ENCODE data around the gene SERPIND1.

SERPIND1 gene

DNA sequence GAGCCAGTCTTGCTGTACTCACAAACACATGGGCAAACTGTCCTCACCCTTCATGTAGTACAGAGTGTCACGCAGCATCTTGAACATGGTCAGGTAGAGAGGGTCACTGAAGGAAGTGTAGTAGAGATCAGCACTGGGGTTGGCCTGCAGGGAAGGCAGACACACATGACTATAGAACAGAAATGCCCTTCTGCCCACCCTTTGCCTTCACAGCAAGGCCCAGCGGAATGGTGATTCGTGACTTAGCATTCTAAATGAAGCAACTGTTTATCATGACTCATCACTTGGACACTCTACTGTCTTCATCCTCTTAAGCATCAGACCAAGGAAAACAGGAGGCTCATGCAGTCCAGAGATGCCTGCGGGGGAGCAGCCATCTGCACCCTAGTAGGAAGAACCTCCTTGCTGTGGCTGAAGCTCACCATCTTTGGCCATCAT, 33.4 kb downstream of the SERPIND1 start:
- H3K27ac ChIP-seq (ENCODE audit: low read depth, low read length), result peak overlapping the region; percentile 79
- H3K27me3 ChIP-seq (ENCODE audit: insufficient read depth, low read length), result no peaks in the 10 kb centered on the region
- no peak overlapping the region for H3K4me3 ChIP-seq (ENCODE audit: low read depth, low read length)
- no peak overlapping the region for H2AFZ ChIP-seq (ENCODE audit: low read length, unreplicated experiment)
- peaks cover 22% of the 10 kb centered on the region for H3K4me1 ChIP-seq (ENCODE audit: control insufficient read depth, insufficient read depth, low read length, unreplicated experiment)
- no peaks in the 10 kb centered on the region for H3K79me2 ChIP-seq (ENCODE audit: control insufficient read depth, insufficient read depth, low read length, unreplicated experiment)
- H3K36me3 ChIP-seq (ENCODE audit: insufficient read depth, low read length), result no peaks in the 10 kb centered on the region

DNA sequence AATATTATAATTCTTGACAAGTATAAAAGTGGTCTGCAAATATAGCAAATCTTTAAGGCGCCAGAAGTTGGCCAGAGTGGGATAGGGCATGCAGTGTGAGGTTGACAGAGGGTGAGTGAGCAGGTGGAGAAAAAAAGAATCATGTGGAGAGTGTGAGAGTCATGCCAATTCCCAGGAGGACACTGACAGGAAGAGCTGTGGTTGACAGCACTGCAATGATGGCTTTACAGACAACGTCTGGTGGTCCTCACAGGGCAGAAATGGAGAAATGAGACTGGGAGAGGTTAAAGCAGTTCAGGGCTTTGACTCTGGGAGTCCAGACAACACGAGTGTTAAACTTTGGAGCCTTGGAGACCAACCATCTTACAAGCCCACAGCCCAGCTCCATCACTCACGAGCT, 34.9 kb downstream of the SERPIND1 start:
- Histone ChIP-seq H3K27ac (ENCODE audit: low read depth, low read length) (no peak overlapping the region), H3K4me1 (ENCODE audit: control insufficient read depth, insufficient read depth, low read length, unreplicated experiment) (peaks cover 22% of the 10 kb centered on the region), H3K36me3 (ENCODE audit: insufficient read depth, low read length) (no peaks in the 10 kb centered on the region)

DNA sequence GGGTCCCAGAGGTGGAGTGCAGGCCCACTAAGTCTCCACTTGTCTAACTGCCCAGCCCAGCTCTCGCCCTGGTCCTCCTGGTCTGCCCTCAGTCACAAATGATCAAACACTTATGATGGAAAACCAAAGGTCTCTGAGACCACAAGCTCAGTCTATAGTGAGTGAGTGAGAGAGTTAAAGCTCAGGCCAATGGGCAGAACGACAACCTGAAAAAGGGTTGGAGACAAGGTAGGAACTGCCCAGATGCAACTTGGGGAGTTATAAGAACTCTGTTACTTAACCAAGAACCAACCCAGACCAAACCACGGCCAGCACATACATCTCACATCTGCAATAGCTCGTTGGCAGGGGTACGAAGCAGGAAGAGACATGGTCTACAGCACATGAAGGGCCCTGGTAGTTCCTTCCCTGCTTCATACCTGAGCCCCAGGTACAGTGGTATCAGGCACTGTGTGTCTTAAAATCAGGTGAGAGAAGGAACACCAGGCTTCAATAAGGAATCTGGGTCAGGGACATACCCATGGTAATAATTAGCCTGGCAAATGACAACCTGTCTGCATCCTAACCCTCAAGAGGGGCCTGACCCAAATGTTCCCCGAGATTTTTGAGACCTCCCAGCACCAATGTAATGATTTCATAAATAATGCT, 35.7 kb downstream of the SERPIND1 start:
- H3K79me2 ChIP-seq (ENCODE audit: control insufficient read depth, insufficient read depth, low read length, unreplicated experiment), result no peaks in the 10 kb centered on the region
- no peaks in the 10 kb centered on the region for H3K36me3 ChIP-seq (ENCODE audit: insufficient read depth, low read length)
- H3K4me3 ChIP-seq (ENCODE audit: low read depth, low read length), result no peak overlapping the region
- H2AFZ ChIP-seq (ENCODE audit: low read length, unreplicated experiment), result no peak overlapping the region
- H3K27me3 ChIP-seq (ENCODE audit: insufficient read depth, low read length), result no peaks in the 10 kb centered on the region
- H3K27ac ChIP-seq (ENCODE audit: low read depth, low read length), result no peak overlapping the region
- peaks cover 22% of the 10 kb centered on the region for H3K4me1 ChIP-seq (ENCODE audit: control insufficient read depth, insufficient read depth, low read length, unreplicated experiment)

More for the DNA sequence above, 34.9 kb downstream of the SERPIND1 start:
- no peak overlapping the region for H2AFZ ChIP-seq (ENCODE audit: low read length, unreplicated experiment)
- no peak overlapping the region for H3K4me3 ChIP-seq (ENCODE audit: low read depth, low read length)
- H3K79me2 ChIP-seq (ENCODE audit: control insufficient read depth, insufficient read depth, low read length, unreplicated experiment), result no peaks in the 10 kb centered on the region
- H3K27me3 ChIP-seq (ENCODE audit: insufficient read depth, low read length), result no peaks in the 10 kb centered on the region

DNA sequence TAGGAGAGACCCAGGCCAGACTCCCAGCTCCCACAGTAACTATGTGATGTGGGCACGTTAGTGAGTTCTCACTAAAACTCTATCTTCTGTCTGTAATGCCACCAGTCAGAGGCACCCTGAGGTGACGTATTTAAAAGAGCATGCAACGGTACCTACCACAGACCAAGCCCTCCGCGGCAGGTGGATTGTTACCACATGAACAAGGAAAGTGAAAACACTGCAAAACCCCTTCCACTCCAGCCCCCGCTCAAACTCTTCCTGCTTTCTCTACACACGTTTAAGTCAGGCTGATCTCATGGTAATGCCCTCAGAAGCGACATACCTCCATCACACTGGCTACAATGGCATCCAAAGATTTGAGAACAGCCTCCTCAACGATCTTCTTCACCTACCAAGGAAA, 36.7 kb downstream of the SERPIND1 start:
- no peak overlapping the region for H3K4me3 ChIP-seq (ENCODE audit: low read depth, low read length)
- H3K36me3 ChIP-seq (ENCODE audit: insufficient read depth, low read length), result no peaks in the 10 kb centered on the region
- H3K4me1 ChIP-seq (ENCODE audit: control insufficient read depth, insufficient read depth, low read length, unreplicated experiment), result peaks cover 22% of the 10 kb centered on the region
- no peak overlapping the region for H3K27ac ChIP-seq (ENCODE audit: low read depth, low read length)
- H3K27me3 ChIP-seq (ENCODE audit: insufficient read depth, low read length), result no peaks in the 10 kb centered on the region
- no peaks in the 10 kb centered on the region for H3K79me2 ChIP-seq (ENCODE audit: control insufficient read depth, insufficient read depth, low read length, unreplicated experiment)
- H2AFZ ChIP-seq (ENCODE audit: low read length, unreplicated experiment), result no peak overlapping the region

DNA sequence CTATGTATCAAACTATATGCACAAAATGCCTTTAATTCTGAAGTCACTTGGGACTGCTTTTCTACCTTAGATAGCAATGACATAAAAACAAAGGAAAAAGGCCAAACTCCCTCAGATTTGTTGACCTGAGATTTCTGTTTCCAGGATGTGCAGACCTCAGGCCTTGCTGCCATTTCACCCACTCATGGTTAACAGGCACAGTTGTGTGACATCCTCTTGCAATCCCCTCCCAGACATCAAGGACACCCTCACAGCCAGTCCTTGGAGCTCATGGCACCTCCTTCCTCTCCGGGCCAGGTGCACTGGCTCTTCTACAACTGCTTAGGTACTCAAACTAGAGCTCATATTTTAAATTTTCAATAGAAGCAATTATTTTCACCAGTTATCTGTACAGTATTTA, 37.3 kb downstream of the SERPIND1 start:
- H3K79me2 ChIP-seq (ENCODE audit: control insufficient read depth, insufficient read depth, low read length, unreplicated experiment), result no peaks in the 10 kb centered on the region
- no peak overlapping the region for H2AFZ ChIP-seq (ENCODE audit: low read length, unreplicated experiment)
- no peaks in the 10 kb centered on the region for H3K27me3 ChIP-seq (ENCODE audit: insufficient read depth, low read length)
- H3K4me1 ChIP-seq (ENCODE audit: control insufficient read depth, insufficient read depth, low read length, unreplicated experiment), result peaks cover 17% of the 10 kb centered on the region
- H3K27ac ChIP-seq (ENCODE audit: low read depth, low read length), result no peak overlapping the region
- H3K4me3 ChIP-seq (ENCODE audit: low read depth, low read length), result no peak overlapping the region
- no peaks in the 10 kb centered on the region for H3K36me3 ChIP-seq (ENCODE audit: insufficient read depth, low read length)

DNA sequence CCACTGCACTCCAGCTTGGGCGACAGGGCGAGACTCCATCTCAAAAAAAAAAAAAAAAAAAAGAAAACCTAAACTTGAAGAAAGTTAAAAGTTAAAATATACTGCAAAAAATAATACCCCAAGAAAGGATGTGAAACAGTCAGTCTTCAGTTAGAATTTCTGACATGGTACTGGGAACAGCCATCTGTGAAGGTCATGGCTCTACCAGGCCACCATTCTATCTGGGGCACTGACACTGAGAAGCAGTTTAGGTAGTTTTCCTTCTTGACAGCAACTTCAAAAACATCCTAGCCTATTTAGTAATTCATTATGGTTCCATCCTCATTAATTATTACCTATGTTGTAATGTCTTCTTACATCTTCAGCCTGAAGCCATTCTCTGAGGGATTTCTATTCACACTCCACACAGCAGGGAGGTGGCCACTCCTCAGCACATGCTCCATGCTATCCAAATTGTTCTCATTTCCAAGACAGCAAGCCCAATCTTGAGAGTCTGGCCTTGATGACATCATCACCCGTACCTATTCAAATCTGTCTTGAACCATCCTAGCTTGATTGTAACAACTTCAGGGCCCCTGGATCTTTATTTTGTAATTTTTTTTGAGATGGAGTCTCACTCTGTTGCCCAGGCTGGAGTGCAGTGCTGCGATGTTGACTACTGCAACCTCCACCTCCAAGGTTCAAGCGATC, 38.2 kb downstream of the SERPIND1 start:
- H3K79me2 ChIP-seq (ENCODE audit: control insufficient read depth, insufficient read depth, low read length, unreplicated experiment), result no peaks in the 10 kb centered on the region
- no peak overlapping the region for H3K4me3 ChIP-seq (ENCODE audit: low read depth, low read length)
- H3K27me3 ChIP-seq (ENCODE audit: insufficient read depth, low read length), result no peaks in the 10 kb centered on the region
- H3K36me3 ChIP-seq (ENCODE audit: insufficient read depth, low read length), result no peaks in the 10 kb centered on the region
- no peak overlapping the region for H3K27ac ChIP-seq (ENCODE audit: low read depth, low read length)
- H3K4me1 ChIP-seq (ENCODE audit: control insufficient read depth, insufficient read depth, low read length, unreplicated experiment), result peaks cover 8% of the 10 kb centered on the region
- no peak overlapping the region for H2AFZ ChIP-seq (ENCODE audit: low read length, unreplicated experiment)

DNA sequence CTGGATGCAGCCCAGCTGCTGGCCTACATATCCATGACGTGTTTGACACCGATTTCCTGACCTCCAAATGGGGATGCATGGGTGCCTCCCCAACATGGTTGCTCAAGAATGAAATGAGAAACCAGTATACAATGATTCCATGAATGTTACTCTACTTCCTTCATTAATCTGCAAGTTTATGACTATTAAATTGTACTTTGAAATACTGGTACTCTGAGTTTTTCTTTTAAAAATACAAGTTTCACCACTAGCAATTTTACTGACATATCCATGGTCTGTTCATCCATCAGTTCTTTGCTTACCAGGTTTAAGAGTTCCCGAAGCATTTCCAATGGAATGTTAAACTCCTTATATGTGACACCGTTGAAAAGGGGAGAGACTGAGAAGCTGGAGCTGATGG, 39.1 kb downstream of the SERPIND1 start:
- Histone ChIP-seq H3K4me1 (ENCODE audit: control insufficient read depth, insufficient read depth, low read length, unreplicated experiment) (no peaks in the 10 kb centered on the region), H3K27ac (ENCODE audit: low read depth, low read length) (no peak overlapping the region), H2AFZ (ENCODE audit: low read length, unreplicated experiment) (no peak overlapping the region), H3K36me3 (ENCODE audit: insufficient read depth, low read length) (no peaks in the 10 kb centered on the region), H3K4me3 (ENCODE audit: low read depth, low read length) (no peak overlapping the region), H3K79me2 (ENCODE audit: control insufficient read depth, insufficient read depth, low read length, unreplicated experiment) (no peaks in the 10 kb centered on the region), H3K27me3 (ENCODE audit: insufficient read depth, low read length) (no peaks in the 10 kb centered on the region)

DNA sequence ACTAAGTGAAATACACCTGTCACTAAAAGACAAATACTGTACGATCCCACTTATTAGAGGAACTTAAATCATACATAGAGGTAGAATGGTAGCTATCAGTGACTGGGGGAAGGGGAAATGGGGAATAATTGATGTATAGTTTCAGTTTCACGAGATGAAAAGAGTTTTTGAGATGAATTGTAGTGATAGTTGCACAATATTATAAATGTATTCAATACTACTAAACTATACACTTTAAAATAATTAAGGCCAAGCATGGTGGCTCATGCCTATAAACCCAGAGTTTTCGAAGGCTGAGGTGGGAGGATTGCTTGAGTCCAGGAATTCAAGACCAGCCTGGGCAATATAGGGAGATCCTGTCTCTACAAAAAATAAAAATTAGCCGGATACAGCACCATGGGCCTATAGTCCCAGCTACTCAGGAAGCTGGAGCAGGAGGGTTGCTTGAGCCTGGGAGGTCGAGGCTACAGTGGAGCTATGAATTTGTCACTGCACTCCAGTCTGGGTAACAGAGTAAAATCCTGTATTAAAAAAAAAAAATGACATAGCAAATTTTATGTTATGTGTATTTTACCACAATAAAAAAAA, 40.4 kb downstream of the SERPIND1 start:
- H3K4me3 ChIP-seq (ENCODE audit: low read depth, low read length), result no peak overlapping the region

DNA sequence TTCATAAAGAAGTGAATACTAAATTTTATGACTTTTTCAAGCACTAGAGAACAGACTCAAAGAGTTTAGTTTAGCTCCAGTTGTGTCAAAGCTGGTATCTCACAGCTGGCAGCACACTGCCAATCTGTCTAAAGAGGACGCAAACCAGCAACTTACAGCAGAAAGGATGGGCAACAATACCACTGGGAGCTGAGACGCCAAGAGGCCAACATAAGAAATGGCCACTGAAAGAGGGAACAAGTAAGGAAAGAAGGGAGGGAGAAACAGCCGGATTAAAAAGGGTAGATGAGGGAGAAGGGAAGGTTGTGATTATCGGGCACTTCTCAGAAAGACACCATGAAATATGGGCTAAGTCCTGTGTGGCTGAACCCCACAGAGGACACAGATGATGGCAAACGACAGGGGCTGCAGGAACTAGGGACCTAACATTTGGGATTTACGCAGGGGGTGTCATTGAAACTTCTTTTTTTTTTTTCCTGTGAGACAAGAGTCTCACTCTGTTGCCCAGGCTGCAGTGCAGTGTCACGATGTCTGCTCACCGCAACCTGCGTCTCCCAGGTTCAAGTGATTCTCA, 41.7 kb downstream of the SERPIND1 start:
- Histone ChIP-seq H3K79me2 (ENCODE audit: control insufficient read depth, insufficient read depth, low read length, unreplicated experiment) (no peaks in the 10 kb centered on the region), H3K4me1 (ENCODE audit: control insufficient read depth, insufficient read depth, low read length, unreplicated experiment) (no peaks in the 10 kb centered on the region), H3K36me3 (ENCODE audit: insufficient read depth, low read length) (no peaks in the 10 kb centered on the region), H3K4me3 (ENCODE audit: low read depth, low read length) (no peak overlapping the region), H3K27ac (ENCODE audit: low read depth, low read length) (no peak overlapping the region), H2AFZ (ENCODE audit: low read length, unreplicated experiment) (no peak overlapping the region), H3K27me3 (ENCODE audit: insufficient read depth, low read length) (no peaks in the 10 kb centered on the region)

More for the DNA sequence above, 40.4 kb downstream of the SERPIND1 start:
- Histone ChIP-seq H3K4me1 (ENCODE audit: control insufficient read depth, insufficient read depth, low read length, unreplicated experiment) (no peaks in the 10 kb centered on the region), H3K27me3 (ENCODE audit: insufficient read depth, low read length) (no peaks in the 10 kb centered on the region), H3K79me2 (ENCODE audit: control insufficient read depth, insufficient read depth, low read length, unreplicated experiment) (no peaks in the 10 kb centered on the region), H3K36me3 (ENCODE audit: insufficient read depth, low read length) (no peaks in the 10 kb centered on the region), H2AFZ (ENCODE audit: low read length, unreplicated experiment) (no peak overlapping the region), H3K27ac (ENCODE audit: low read depth, low read length) (no peak overlapping the region)

DNA sequence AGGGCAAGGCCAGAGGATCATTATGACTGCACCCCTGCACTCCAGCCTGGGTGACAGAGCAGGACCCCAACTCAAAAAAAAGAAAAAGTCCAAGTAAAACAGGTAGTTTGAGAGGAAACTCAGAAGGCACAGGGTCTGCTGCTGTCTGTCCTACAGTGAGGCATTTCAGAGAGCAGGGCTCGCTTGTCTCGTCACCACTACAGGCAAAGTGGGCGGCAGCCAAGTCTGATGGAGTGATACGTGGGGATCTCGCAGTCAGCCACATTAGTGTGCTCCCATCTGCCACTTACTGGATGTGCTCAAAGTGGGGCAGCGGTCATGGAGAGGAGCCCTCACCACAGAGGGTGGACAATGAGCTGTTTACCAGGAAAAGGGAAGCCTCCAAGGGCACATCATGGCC, 42.6 kb downstream of the SERPIND1 start:
- H3K79me2 ChIP-seq (ENCODE audit: control insufficient read depth, insufficient read depth, low read length, unreplicated experiment), result no peaks in the 10 kb centered on the region
- H3K27me3 ChIP-seq (ENCODE audit: insufficient read depth, low read length), result no peaks in the 10 kb centered on the region
- no peaks in the 10 kb centered on the region for H3K36me3 ChIP-seq (ENCODE audit: insufficient read depth, low read length)

More for the DNA sequence above, 42.6 kb downstream of the SERPIND1 start:
- H3K27ac ChIP-seq (ENCODE audit: low read depth, low read length), result no peak overlapping the region
- H3K4me3 ChIP-seq (ENCODE audit: low read depth, low read length), result no peak overlapping the region
- H2AFZ ChIP-seq (ENCODE audit: low read length, unreplicated experiment), result no peak overlapping the region
- no peaks in the 10 kb centered on the region for H3K4me1 ChIP-seq (ENCODE audit: control insufficient read depth, insufficient read depth, low read length, unreplicated experiment)
